NK-92 (cell line): ENCODE data around the gene HOXC10.

Experiments
- DNase-seq: peaks from one replicate; lab custom pipeline; 2025; ENCODE audit not compliant: unreplicated experiment; lab: John Stamatoyannopoulos, UW

HOXC10 gene

DNA sequence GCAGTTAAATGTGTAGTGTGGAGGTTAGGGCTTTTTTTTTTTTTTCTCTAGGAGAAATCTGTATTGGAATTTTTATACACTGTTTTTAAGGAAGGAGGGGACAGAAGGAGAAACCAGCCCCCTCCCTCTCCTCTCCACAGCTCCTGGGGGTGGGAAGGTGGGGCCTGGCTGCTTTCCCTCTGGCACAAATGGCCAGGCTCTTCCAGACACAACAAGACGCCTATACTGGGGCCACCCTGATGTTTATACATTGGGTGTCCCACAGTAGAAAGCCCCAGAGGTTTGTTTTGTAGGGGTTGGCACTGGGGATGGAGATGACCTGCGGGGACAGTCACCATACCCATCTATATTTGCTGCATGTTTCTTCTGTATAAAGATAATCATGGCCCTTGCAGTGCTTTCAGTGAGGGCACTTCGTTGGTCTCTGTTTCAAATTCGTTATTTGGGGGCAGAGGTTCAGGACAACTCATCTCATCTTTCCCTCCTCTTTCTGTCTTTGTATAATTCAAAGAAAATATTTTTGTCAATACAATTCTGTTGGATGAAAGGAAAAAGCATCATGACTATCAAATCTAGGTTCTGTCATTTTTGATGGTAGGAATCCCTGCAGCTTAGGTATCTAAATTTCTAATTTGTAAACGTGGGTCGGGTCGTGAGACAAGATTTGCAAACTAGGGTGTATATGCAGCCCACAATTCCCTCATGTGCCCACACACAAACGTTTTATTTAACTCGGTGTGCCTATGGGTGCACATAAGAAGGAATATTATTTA lies 7.9 kb upstream of the HOXC10 start:
- no peak for DNase-seq

DNA sequence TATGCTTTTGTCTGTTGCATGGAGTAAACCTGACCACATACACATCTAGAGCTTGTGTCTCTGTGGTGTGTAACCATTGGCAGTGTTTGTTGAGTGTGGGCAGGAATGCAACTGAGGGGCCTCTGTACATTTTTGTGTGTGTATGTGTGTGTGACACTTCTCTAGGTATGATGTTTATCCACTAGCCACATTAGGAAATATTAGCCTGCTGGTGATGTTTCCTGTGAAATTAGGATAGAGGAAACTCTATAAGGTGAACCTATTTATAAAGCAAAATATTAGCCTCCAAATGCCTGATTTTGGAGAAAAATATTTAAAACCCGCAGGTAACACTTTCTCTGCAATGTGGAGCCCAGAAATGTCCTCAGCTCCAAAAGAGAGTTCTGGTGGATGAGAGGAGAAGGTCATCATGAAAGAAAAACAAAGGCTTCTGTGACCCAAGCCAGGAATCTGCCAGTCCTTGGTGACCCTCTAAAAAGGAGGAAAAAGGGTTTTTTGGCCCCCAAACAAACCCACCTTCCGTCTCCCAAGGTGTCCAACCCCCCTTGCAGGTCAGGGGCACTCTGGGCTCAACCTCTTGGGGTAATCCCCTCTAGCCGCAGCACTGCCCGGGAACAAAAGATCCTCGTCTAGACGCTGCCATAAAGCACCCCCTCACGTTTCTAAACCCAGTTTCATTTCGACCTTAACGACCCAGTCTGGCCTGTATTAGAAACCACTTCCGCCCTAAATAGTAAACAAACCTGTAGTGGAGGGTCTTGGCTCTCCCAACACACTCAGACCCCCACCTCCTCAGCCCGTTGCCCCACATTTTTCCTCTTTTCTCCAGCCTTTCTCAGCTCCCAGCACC lies 7.1 kb upstream of the HOXC10 start:
- DNase-seq, result no peak

DNA sequence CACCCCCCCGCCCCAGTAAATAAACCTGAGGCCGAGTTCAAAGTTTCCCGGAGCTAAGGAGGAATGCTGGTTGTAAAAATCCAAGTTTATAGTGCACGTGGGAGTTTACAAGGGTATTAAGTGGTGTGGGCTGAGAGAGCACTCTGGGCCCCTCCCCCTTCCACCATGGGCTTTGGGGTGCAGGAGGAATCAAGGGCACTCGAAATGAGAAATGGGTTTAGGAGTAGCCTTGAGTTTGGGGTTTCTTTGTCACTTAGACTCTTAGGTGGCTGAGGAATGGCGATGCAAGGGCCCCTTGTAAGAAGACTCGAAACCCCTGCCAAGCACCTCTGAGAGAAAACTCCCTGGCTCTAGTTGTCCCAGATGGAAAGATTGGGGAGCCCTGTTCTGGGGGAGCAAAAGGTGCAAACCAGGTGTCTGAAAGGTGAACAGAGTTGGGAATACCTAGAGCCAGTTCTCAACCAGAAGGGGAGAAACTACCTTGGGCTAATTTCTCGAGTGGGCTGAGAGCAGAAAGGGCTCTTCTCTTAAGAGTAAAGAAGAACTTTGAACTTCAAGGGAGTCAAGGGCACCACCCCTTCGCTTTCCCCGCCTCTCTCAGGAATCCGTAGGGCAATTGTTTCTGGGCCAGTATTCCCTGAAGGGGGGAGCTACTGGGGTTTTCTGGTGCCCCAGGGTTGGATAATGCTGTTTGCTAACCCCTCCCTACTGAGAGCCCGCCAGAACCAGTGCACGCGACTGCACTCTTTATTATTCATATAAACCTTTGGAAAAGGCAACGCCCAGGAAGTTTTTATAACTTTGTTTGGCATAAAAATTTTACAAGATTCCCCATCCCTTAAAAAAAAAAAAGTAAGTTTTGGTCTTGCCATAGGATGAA lies 6.2 kb upstream of the HOXC10 start:
- no peak for DNase-seq

DNA sequence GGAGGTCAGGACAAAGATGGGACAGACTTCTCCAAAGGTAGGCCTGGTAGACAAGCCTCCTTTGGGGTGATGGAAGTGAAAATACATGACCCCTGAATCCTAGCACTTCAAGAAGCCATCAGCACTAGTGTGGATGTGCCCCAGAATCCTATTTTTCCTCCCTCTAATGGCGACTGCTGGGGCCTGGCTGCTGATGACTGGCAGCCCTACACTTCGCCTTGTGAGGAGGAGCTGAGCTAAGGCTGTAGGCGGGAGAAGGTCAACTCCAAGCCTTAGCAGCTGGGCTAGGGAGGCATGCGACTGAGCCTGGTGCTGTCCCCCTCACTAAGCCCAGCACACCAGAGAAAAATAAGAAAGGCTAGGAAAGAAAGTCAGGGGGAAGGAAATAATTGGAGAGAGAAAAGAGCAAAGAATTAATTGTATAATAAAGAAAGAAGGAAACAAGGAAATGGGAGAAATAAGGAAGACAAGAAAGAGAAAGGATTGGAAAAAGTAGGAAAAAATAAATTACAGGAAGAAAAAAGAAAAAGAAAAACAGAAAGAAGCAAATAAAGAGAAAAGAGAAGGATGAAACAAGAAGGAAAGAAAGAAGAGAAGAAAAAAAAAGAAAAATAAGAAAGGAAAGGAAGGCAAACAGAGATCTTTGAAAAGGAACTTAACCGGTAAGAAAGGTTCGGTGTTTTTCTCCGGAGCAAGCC lies 4.7 kb upstream of the HOXC10 start:
- DNase-seq, result no peak

DNA sequence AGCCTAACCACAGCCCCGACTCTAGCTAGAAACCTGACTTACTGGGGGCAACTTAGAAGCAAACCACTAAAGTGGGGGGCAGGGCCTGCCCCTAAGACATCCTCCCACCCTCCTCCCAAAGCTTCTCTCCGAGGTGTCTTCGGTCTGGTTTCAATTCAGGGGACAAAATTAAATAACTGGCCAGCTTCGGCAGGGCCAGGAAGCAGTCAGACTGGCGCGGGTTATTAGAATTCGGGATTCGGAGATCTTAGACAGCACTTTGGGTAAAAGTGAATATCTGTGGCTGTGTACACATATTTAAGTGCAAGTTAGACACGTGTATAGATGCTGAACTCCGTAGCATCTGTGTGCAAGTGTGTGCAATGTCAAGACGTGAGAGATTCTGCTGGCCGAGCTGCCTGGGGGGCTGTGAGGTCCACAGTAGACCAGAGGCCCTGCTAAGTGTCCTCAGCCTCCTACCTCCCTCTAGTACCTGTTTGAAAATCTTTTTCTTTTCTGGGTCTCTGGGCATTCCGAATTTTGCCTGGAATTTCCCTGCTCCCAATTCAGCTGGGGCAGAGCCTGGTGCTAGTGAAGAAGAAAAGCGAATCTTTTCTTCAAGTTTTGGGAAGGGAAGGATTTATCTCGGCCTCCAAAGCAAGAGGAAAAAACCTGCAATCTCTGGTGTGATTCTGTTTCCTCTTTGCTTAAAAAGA lies 4.0 kb upstream of the HOXC10 start:
- DNase-seq, result no peak

DNA sequence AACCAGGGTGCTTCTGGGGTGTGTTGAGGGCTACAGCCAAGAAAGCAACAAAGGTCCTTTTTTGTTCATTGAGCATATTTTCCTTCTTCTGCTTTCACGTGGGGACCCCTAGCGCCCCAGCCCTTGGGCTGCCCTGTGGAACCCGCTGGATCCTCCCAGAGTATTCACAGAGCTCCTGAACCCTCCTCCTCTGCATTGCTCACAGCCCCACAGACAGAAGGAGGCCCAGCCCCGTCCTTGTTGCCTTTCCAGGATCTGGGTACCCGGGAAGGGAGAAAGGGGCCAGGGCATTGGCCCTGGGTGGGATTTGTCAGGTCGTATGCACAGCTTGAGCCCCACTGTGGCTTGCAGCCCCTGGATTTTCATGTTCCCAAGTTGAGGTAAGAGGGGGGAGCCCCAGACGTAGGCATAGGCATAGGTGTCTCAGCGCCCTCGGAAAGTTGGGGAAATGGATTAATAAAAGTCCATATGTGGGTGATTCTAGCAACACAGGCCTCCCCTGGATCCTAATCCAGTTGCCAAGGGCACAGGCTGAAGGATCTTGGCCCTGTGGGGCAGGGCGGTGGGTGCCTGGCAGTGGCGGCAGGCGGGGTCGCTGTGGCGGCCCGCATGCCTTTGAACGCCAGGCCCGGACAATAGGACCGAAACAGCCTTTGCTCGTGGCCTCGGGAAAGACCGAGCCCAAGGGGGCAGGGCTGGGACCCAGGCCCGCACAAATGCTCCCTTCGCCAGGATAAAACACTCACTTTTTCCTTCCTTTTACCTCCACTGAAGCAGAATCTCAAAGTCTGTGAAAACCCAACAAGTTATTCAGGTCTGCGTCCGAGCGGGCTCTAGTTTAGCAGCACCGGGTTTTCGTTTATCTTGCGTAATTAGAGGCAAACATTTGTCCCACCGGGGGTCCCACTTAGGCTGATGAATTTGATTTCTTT lies 3.0 kb upstream of the HOXC10 start:
- DNase-seq, result no peak

DNA sequence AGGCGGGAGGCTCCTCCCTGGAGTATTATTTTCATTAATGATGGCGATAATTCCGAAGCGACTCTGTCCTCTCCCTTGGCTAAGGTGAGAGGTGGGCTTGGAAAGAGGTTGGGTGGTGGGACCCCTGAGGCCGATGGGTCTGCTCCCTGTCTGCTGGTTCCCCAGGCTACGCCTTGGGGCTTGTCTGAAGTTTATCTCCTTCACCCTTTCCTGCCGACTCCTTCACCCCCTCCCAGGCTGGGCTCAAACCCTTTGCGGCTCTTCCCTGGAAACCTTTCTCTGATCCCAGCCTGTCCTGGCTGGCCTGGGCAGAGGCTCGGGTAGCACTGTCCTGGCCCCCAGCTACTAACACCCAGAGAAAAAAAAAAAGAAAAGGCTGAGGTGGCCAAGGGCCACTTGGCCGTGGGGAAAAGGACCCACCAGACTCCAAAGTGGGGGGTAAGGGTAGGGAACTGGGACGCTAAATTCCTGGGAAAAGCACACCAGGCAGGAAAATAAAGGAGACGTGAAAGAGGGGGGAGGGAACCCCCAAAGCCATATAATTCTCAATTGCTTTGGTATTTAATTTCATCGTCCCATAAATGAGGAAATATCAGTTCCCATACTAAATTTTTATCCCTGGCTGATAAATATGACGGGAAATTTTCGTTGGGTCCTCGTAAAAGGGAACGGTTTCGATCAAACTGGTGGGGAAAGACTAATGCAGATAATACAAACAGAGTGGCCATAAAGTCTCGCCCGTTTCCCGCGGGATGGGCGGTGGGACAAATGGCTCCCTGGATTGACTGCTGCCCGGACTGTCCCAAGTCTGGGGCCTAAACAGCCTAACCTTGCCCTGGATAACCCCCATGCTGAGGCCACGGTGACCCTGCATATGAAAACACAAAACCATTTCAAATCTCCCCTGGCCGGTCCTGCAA lies 2.0 kb upstream of the HOXC10 start:
- DNase-seq, result no peak

DNA sequence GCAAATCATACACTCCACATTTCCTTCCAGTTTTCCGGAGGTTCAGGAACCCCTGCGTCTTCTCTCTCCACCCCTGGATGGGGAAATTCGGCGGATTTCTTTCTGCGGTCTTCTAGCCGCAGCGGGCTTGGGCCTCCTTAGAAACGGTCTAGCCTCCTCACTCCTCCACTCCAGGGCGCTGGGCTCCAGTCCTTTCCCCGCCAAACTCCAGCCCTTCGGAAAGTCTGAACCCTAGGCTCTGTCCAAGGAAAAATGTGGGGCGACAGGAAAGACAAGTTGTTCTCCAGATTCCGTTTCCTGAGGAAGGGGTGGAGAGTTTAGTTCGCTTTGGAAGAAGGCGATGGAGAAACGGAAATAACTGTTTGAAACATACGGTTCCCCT lies 1.4 kb upstream of the HOXC10 start:
- no peak for DNase-seq

DNA sequence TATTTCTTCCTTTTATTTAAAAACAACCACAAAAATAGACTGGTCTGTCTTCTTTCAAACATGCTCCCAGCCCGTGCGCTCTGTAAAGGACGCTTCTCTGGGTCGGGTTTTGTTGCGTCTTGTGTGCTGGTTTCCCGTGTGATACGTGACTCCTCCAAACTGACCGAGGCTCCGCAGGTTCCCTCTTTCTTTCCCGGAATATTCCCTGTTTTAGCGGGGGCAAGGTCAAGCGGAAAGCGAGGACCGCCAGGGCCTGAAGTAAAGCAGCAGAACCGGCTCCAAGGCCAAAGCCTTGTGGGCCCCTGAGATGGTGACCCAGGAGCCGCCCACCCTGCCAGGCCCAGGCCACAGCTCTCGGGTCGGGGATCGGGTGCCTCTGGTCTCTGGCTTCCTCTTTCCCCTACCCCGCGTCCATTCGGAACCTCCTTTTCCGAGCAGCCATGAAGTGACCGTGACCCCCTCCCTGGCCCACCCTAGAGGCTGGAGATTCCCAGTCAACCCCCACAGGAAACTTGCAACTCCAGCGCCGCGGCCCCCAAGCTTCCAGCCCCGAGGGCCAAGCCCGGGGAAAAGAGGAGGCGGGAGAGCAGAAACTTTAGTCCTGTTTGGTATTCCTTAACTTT lies 885 bp upstream of the HOXC10 start:
- no peak for DNase-seq

DNA sequence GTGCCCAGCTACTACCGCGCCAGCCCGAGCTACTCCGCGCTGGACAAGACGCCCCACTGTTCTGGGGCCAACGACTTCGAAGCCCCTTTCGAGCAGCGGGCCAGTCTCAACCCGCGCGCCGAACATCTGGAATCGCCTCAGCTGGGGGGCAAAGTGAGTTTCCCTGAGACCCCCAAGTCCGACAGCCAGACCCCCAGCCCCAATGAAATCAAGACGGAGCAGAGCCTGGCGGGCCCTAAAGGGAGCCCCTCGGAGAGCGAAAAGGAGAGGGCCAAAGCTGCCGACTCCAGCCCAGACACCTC lies 697 bp downstream of the HOXC10 start:
- DNase-seq, result no peak

DNA sequence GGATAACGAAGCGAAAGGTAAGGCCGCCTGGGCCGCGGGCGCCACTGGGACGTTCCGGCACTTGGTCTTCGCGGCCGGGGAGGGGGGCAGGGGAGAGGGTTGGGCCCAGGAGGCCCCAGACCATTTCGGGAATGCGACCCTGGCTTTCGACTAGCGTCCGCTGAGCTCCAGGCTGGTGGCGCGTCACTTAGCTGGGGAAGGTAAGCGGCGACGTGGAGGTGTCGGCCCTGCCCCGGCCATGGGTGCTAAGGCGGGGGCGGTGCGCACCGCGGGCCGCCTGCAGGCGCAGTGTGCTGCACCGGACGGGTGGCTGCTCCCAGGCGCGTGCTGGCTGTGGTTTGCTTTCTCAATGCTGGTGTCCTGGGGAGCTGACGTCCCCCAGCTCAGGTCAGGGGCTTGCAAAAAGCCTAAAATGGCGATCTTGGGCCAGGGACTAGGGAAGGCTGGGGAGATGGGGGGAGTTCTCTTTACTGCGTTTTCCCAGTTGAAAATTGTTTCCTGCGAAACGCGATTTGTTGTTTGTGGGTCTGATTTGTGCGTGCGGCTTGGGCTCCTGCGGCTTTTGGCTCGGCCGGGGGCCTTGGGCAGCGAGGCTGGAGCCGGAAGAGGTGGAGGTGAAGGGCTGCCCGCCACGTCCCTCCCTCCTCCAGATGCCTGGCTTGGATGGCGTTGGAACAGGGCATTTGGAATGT lies 1.2 kb downstream of the HOXC10 start:
- DNase-seq, result no peak

DNA sequence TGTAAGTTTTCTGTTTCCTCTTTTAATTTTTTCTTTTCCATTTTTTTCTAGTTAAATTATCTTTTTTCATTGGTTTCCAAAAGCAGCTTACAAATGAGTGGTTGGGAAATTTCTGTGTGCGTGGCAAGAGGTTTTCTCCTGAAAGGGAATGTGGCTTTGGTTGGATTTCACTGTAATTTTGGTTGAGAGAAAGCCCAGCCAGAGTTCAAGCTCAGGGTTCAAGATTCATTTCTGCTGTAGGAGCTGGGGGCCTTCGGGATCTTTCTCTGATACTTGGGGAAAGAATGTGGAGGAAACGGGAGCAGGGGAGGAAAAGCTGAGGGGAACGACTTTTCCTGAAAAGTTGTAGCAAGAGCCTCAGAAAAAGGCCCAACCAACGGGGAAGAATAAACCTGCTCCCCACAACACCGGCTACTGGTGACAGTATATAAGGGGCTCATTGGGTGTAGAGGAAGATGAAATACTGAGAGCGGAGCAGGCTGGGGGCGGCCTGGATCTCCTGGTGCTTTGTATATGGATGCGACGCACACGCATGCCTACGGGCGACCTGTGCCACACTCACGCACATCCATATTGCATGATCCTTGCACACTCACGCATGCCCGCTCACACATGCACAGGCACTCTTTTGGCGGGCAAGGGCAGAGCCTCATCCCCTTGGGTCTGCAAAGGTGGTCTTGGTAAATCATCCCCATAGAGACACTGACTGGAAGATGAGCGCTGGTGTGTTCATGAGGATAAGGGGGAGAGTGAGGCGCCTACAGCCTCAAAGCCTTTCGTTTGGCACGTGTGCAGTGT lies 1.9 kb downstream of the HOXC10 start:
- no peak for DNase-seq

DNA sequence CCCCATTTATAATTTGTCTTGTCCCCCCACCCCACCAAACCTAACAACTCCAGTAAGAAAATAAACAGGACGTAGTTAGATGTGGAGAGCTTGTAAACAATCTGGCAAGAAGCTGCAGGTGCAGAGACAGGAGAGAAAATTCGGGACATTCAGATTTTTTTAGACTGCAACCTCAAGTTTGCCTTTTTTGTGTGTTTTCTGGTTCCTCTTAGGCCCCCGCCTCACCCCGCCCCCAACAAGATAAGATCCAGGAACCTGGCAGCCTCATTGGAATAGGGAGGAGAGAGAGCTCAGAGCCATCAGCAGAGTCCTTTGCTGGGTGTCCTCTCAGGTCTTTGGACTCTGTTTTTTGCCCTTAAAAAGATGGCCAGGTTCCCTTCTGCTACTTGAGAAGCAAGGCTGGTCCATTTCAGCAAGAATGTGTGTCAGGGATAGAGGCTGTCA lies 2.9 kb downstream of the HOXC10 start:
- no peak for DNase-seq

DNA sequence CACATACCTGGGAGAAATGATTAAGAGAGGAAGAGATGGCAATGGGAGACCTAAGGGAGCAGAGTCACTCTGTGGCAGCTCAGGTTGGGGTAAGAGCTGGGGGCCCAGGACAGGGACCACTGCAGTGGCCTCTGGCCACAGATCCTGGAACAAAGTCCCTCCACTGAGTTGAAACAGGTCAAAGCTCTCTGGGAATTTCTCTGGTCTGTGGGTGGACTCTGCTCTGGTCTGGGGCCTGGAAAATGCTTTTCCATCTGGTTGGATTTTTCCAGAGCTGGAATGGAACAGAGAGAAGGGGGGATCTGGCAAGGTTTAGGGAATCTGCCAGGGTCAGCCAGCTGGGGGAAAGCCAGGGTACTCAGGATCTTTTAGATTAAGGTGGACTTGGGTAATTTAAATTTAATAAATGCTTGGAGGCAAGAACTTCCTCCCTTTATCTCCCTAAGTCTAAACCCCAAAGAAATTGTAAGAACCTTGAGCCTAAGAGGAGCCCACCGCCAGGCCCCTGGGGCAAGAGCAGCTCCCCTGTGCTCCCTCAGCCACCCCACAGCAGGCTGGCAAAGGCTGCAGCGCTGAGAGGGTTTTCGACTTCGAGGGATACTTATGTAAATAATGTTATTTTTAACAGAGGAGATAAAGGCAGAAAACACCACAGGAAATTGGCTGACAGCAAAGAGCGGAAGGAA lies 3.7 kb downstream of the HOXC10 start:
- no peak for DNase-seq

DNA sequence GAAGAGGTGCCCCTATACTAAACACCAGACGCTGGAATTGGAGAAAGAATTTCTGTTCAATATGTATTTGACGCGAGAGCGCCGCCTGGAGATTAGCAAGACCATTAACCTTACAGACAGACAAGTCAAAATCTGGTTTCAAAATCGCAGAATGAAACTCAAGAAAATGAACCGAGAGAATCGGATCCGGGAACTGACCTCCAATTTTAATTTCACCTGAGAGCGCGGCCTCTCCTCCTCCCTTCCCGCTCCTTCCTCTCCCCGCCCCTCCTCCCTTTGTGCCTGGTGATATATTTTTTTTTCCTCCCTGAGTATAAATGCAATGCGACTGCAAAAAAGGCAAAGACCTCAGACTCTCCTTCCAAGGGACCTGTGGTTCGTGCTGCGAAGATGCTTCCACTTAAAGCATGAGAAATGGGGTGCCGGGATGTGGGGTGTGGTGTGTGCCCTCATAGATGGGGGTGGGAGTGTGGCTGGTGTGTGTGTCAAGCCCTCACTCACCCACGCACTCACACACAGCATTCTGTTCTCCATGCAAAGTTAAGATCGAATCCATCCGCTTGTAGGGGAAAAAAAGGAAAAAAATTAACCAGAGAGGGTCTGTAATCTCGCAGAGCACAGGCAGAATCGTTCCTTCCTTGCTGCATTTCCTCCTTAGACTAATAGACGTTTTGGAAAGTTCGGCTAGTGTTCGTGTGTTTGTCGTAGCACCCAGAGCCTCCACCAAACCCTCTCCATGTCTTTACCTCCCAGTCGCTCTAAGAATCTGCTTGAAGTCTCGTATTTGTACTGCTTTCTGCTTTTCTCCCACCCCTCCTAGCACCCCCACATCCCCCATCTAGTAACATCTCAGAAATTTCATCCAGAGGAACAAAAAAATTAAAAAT lies 4.5 kb downstream of the HOXC10 start:
- no peak for DNase-seq
